ENCODE measurements around the gene CHKA. TPM values are rescaled to one million over a fixed set of nuclear protein-coding genes. Genes with fewer than 3 reads are reported as not detected.

The CHKA gene
- total RNA-seq, 2 donors from 2014 or later, result 50.1 to 83.7 TPM

DNA sequence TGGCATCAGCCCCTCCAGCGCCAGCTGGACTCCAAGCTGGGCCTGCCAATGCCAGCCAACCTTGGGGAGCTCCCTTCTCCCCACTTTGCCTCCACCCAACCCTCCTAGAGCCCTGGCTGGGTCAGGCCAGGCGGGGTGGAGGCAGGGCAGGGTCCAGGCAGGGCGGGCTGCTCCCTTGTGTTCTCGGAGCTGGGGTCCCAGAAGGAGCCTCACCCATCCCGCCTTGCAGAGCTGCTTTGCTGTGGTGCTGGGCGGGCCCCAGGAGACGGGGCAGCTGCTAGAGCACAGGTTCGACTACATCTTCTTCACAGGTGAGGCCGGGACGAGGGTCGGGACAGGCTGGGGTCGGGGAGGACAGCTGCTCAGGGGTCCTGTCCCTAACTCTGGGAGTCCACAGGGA is 101.7 kb downstream of the CHKA start:
- H3K27ac ChIP-seq, result no peak overlapping the region
- no peak overlapping the region for H3K4me3 ChIP-seq
- DNase-seq, result no peak
- H3K4me1 ChIP-seq, result peaks cover under 1% of the 10 kb centered on the region
- H3K9me3 ChIP-seq, result no peaks in the 10 kb centered on the region
- intact Hi-C loops (cut with DNase I), result no loop called here
- TF ChIP-seq, protein P1, sequence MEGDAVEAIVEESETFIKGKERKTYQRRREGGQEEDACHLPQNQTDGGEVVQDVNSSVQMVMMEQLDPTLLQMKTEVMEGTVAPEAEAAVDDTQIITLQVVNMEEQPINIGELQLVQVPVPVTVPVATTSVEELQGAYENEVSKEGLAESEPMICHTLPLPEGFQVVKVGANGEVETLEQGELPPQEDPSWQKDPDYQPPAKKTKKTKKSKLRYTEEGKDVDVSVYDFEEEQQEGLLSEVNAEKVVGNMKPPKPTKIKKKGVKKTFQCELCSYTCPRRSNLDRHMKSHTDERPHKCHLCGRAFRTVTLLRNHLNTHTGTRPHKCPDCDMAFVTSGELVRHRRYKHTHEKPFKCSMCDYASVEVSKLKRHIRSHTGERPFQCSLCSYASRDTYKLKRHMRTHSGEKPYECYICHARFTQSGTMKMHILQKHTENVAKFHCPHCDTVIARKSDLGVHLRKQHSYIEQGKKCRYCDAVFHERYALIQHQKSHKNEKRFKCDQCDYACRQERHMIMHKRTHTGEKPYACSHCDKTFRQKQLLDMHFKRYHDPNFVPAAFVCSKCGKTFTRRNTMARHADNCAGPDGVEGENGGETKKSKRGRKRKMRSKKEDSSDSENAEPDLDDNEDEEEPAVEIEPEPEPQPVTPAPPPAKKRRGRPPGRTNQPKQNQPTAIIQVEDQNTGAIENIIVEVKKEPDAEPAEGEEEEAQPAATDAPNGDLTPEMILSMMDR (IDR thresholded peaks at IDR 0.05), result no peak
- H3K27me3 ChIP-seq, result no peaks in the 10 kb centered on the region
- no peaks in the 10 kb centered on the region for H3K36me3 ChIP-seq
- H3K9ac ChIP-seq (ENCODE audit: low read depth in 2 of 2, low read length in 2 of 2), result no peak overlapping the region

GRCh38 chr11:68018730-68019190 is 102.4 kb downstream of the CHKA start:
- H3K4me1 ChIP-seq, result peaks cover 7% of the 10 kb centered on the region
- no peaks in the 10 kb centered on the region for H3K36me3 ChIP-seq
- H3K9me3 ChIP-seq, result no peaks in the 10 kb centered on the region
- no peaks in the 10 kb centered on the region for H3K27me3 ChIP-seq
- TF ChIP-seq, protein P1 (IDR thresholded peaks at IDR 0.05), result no peak
- no peak overlapping the region for H3K9ac ChIP-seq (ENCODE audit: low read depth in 2 of 2, low read length in 2 of 2)
- H3K4me3 ChIP-seq, result no peak overlapping the region
- intact Hi-C loops (cut with DNase I), result no loop called here
- H3K27ac ChIP-seq, result no peak overlapping the region
- DNase-seq, result no peak

DNA sequence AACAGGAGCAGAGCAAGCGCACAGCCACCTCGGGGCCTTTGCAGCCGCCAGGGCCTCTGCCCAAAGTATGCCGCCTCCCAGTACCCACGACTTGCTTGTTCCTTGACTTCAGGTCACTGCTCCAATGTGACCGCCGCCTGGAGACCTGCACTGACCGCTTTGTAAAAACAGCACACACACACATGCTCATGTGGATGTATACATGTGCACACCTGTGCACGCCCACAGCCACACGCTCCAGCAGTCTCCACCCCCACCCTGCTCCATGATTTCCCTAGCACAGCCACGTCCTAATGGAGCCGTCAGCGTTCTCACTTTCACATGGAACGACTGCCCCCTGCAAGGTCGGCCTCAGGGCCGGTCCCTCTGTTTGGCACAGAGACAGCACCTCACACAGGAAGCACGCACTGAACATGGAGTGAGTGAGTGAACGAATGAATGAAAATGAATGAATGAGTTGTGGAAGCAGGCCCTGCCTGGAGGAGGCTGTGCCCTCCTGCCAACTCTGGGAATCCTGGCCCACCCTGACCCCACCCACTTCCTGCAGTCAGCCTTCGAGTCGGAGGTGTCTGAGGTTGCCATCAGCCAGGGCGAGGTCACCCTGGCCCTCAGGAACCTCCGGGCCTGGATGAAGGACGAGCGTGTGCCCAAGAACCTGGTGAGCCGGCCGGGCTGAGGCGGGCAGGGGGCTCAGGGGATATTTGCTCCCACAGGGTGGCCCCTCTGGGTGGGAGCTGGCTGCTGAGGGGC is 103.0 kb downstream of the CHKA start:
- TF ChIP-seq, protein P1 (IDR thresholded peaks at IDR 0.05), result no peak
- no peak for DNase-seq
- Histone ChIP-seq H3K27ac (no peak overlapping the region), H3K4me1 (peaks cover 7% of the 10 kb centered on the region), H3K9me3 (no peaks in the 10 kb centered on the region), H3K36me3 (no peaks in the 10 kb centered on the region), H3K9ac (ENCODE audit: low read depth in 2 of 2, low read length in 2 of 2) (no peak overlapping the region), H3K27me3 (no peaks in the 10 kb centered on the region), H3K4me3 (no peak overlapping the region)
- intact Hi-C loops (cut with DNase I), result no loop called here

GRCh38 chr11:68016904-68017817 is 104.0 kb downstream of the CHKA start:
- intact Hi-C loops (cut with DNase I), result no loop called here
- TF ChIP-seq, protein P1 (IDR thresholded peaks at IDR 0.05), result no peak
- Histone ChIP-seq H3K27ac (no peak overlapping the region), H3K4me1 (peaks cover 7% of the 10 kb centered on the region), H3K9ac (ENCODE audit: low read depth in 2 of 2, low read length in 2 of 2) (peak overlapping the region in 1 of 2 donors; percentile 10), H3K27me3 (no peaks in the 10 kb centered on the region), H3K9me3 (no peaks in the 10 kb centered on the region), H3K36me3 (no peaks in the 10 kb centered on the region), H3K4me3 (no peak overlapping the region)
- DNase-seq, result no peak

DNA sequence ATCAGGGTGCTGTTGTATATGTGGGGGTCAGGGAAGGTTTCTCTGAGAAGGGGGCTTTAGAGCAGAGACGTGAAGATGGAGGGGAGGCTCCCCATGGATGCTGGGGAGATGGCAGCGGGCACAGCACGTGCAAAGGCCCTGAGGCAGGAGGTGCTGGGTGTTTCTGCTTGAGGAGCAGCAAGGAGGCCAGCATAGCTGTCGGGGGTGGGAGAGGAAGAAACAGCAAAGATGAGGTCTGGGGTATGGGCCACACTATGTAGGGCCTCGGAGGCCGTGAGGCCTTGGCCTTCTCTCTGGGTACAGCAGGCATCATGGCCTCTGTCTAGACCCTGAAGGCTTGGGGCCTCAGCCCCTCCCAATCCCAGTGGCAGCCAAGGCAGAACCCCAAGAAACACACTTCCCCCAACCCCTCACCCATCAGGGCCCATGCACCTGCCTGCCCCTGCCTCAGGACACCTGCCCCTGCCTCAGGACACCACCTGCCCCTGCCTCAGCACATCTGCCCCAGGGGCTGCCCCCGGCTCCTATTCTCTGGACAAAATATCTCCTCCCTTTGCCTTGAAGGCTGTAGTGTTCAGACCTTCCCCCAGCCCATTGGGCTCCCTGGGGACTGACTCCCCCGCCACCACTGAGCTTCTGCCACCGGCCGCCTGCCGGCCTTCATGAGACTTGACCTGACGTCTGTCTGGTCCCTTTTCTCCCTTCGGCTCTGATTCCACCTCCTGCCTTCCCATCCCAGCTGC is 104.9 kb downstream of the CHKA start:
- H3K4me1 ChIP-seq, result peaks cover 7% of the 10 kb centered on the region
- intact Hi-C loops (cut with DNase I), result no loop called here
- peak overlapping the region in 1 of 2 donors; percentile 10 for H3K9ac ChIP-seq (ENCODE audit: low read depth in 2 of 2, low read length in 2 of 2)
- no peaks in the 10 kb centered on the region for H3K36me3 ChIP-seq
- no peaks in the 10 kb centered on the region for H3K9me3 ChIP-seq
- DNase-seq, result no peak
- TF ChIP-seq, protein P1 (IDR thresholded peaks at IDR 0.05), result no peak
- H3K27ac ChIP-seq, result no peak overlapping the region
- no peak overlapping the region for H3K4me3 ChIP-seq
- no peaks in the 10 kb centered on the region for H3K27me3 ChIP-seq
